VCaP (cell line): ENCODE measurements around the gene RNF180.
A peak's percentile ranks its signal among the peaks of the same experiment; 100 is the strongest.

Source experiments
- H3K27ac ChIP-seq: fragments of 450-650 bp; 2 replicates; pipeline ENCODE4 v1.5.1; 2017
- TF ChIP-seq, protein P1 (sequence below): fragments of 450-650 bp; conservative IDR thresholded peaks from 2 replicates; pipeline ENCODE4 v1.5.1; 2017; ENCODE audit warnings: mild to moderate bottlenecking, moderate library complexity

Gene RNF180

DNA sequence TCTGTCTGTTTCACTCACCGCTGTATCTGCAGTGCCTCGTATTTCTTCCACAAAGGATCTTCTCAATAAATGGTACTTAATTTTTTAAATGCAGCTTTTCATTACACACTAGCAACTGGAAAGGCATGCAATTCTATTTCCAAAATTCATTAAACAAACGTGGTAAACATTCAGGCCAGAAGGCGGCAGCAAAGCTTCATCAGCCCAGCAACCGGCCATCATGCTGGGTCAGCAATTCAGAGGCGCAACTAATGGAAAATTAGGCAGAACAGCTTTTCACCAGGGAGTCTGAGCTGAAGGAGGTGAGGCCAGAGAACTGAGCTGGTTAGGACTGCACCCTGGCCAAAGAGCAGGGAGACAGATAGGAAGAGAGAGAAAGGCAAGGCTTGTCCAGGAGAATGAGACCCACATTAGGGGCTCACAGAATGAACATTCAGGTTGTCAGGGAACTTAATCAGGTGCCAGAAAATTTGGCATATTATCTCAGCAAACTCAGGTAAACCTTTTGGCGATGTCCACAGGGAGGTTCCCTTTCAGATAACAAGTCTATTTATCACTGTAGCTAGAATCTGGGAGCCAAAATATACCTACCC, 17.7 kb upstream of the RNF180 start:
- no peak overlapping the region for H3K27ac ChIP-seq
- TF ChIP-seq, protein P1, sequence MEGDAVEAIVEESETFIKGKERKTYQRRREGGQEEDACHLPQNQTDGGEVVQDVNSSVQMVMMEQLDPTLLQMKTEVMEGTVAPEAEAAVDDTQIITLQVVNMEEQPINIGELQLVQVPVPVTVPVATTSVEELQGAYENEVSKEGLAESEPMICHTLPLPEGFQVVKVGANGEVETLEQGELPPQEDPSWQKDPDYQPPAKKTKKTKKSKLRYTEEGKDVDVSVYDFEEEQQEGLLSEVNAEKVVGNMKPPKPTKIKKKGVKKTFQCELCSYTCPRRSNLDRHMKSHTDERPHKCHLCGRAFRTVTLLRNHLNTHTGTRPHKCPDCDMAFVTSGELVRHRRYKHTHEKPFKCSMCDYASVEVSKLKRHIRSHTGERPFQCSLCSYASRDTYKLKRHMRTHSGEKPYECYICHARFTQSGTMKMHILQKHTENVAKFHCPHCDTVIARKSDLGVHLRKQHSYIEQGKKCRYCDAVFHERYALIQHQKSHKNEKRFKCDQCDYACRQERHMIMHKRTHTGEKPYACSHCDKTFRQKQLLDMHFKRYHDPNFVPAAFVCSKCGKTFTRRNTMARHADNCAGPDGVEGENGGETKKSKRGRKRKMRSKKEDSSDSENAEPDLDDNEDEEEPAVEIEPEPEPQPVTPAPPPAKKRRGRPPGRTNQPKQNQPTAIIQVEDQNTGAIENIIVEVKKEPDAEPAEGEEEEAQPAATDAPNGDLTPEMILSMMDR: peak; percentile 88

DNA sequence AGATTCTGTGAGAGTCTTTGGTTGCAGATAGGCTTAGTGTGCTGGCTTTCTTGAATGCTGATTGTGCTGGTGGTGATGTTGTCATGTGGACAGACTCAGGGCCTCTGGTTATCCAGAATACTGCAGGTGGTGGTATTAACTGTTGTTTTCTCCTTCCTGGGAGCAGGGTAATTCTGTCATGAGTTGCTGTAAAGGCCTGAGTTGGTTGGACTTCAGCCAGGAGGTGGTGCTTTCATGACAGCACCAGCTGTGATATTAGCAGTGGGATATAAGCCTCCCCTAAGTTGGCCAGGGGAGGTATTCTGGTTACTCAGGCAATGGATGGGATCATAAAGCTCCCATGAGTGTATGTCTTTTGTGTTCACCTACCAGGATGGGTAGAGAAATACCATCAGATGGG, 16.4 kb upstream of the RNF180 start:
- H3K27ac ChIP-seq: no peak overlapping the region
- TF ChIP-seq, protein P1: no peak

DNA sequence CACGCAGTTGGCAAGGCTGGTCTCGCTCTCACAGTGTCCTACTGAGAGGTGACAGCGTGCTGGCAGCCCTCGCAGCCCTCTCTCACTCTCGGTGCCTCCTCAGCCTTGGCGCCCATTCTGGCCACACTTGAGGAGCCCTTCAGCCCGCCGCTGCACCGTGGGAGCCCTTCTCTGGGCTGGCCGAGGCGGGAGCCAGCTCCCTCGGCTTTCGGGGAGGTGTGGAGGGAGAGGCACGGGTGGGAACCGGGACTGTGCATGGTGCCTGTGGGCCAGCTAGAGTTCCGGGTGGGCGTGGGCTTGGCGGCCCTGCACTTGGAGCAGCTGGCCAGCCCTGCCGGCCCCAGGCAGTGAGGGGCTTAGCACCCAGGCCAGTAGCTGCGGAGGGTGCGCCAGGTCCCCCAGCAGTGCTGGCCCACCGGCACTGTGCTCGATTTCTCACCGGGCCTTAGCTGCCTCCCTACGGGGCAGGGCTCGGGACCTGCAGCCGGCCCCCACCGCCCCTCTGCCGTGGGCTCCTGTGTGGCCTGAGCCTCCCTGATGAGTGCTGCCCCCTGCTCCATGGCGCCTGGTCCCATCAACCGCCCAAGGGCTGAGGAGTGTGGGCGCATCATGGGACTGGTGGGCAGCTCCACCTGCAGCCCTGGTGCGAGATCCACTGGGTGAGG, 15.7 kb upstream of the RNF180 start:
- no peak overlapping the region for H3K27ac ChIP-seq
- TF ChIP-seq, protein P1: no peak

DNA sequence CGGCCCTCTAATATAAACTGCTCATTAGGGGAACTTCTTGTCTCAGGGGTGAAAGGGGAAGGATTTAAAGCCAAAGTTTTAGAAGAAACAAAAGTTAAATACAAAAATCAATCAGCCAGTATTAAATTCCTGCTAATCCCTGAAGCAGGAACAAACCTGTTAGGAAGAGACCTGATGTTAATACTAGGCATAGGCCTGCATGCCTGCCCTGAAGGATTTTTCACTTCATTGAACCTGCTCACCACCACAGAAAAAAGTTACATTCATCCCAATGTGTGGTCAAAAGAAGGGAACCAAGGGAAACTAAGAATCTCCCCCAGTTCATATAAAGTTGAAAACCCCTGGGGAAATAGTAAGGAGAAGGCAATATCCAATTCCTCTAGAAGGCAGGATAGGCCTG, 9.4 kb upstream of the RNF180 start:
- no peak overlapping the region for H3K27ac ChIP-seq
- TF ChIP-seq, protein P1: no peak

DNA sequence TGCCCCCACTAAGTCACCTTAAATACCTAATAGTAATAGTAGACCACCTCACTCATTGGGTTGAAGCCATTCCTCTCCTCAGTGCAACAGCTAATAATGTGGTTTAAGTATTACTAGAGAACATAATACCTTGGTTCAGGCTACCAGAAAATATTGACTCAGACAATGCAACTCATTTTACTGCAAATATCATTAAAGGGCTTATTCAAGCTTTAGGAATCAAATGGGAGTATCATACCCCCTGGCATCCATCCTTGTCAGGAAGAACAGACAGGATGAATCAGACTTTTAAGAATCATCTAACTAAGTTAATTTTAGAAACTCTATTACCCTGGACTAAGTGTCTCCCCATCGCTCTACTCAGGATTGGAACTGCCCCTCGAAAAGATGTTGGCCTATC, 6.8 kb upstream of the RNF180 start:
- TF ChIP-seq, protein P1: no peak
- H3K27ac ChIP-seq: no peak overlapping the region

DNA sequence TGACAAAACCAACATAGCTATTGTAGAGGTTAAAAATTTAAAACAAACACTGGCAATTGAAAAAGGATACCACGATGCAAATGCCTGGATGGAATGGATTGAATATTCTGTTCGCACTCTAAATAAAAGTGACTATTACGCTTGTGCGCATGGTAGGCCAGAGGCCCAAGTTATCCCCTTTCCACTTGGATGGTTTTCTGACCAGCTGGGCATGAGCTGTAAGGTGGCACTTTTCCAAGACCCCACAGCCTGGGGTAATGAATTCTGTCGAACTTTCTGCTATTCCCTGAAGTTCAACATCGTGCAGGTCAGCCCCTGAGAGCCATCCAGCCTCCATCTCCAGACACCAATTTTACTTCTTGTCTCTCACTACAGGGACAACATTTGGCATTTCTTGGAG, 5.4 kb upstream of the RNF180 start:
- TF ChIP-seq, protein P1: no peak
- H3K27ac ChIP-seq: no peak overlapping the region

DNA sequence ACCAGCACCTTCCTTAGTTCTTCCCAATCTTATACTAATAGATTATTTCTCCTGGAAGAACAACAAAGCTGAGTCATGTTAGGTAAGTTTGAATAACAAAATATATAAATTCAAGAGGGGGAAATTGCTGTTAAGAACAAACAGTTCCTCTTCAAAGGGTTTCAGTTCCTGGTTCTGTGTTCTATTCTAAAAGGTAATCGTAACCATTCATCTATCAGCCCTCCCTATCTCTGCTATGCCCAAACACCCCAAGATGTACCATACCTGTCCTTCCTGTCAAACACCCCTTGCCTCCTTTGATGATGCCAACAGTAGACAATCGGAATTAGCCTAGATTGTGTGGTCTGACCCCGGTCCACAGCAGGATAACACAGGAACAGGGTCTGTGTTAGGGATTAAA, 4.2 kb upstream of the RNF180 start:
- TF ChIP-seq, protein P1: no peak
- H3K27ac ChIP-seq: no peak overlapping the region
